ENCODE data around the gene GSTP1.
"Not testable (repeated sequence)": the region's sequence is repeated elsewhere in the genome, so short reads cannot be mapped to it uniquely, and the experiment has no call there.

Gene GSTP1

GRCh38 chr11:67616431-67617242 is 33.0 kb downstream of the GSTP1 start:
- no peak for DNase-seq

- no peak for DNase-seq
Observed at GRCh38 chr11:67617243-67617953, 33.8 kb downstream of the GSTP1 start.

GRCh38 chr11:67618901-67619659 is 35.5 kb downstream of the GSTP1 start:
- DNase-seq = not testable (repeated sequence)

GRCh38 chr11:67619683-67620618 is 36.3 kb downstream of the GSTP1 start:
- DNase-seq = peak; percentile 62 to 80

- peak; percentile 53 to 69 for DNase-seq
Observed at GRCh38 chr11:67620621-67621020, 37.0 kb downstream of the GSTP1 start.

- not testable (repeated sequence) for DNase-seq
Observed at GRCh38 chr11:67621928-67622327, 38.3 kb downstream of the GSTP1 start.

- DNase-seq = not testable (repeated sequence)
Observed at GRCh38 chr11:67622905-67623304, 39.3 kb downstream of the GSTP1 start.

GRCh38 chr11:67623795-67624194 is 40.2 kb downstream of the GSTP1 start:
- DNase-seq = not testable (repeated sequence)

GRCh38 chr11:67626131-67626833 is 42.7 kb downstream of the GSTP1 start:
- peak; percentile 57 to 73 for DNase-seq

- peak; percentile 52 to 61 for DNase-seq
Observed at GRCh38 chr11:67626970-67627369, 43.4 kb downstream of the GSTP1 start.

GRCh38 chr11:67627441-67627811 is 43.8 kb downstream of the GSTP1 start:
- peak in 1 of 2 experiments; percentile 64 for DNase-seq

- peak in 1 of 2 experiments; percentile 64 for DNase-seq
Observed at GRCh38 chr11:67627812-67628624, 44.4 kb downstream of the GSTP1 start.

- DNase-seq = peak in 1 of 2 experiments; percentile 56
Observed at GRCh38 chr11:67628710-67629385, 45.2 kb downstream of the GSTP1 start.

GRCh38 chr11:67629386-67630227 is 46.0 kb downstream of the GSTP1 start, which contains the start of gene NUDT8:
NUDT8 (minus strand) TSS chr11:67629937; CDS start chr11:67629911, 26 bp downstream.
- DNase-seq = peak; percentile 92 to 97

- DNase-seq = peak; percentile 94 to 100
Observed at GRCh38 chr11:67630228-67630942, 46.8 kb downstream of the GSTP1 start.

- DNase-seq = no peak
Observed at GRCh38 chr11:67630943-67631331, 47.3 kb downstream of the GSTP1 start.

- no peak for DNase-seq
Observed at GRCh38 chr11:67631411-67631810, 47.8 kb downstream of the GSTP1 start.

- DNase-seq = no peak
Observed at GRCh38 chr11:67631853-67632174, 48.2 kb downstream of the GSTP1 start.
